ENCODE measurements around the gene USP12.

- TF ChIP-seq CTCF (IDR thresholded peaks at IDR 0.05) = no peak
- TF ChIP-seq POLR2A (IDR thresholded peaks at IDR 0.05) = no peak
Observed at GRCh38 chr13:27026396-27026795, 145.2 kb downstream of the USP12 start.

All from Peyer's patch (tissue), 4 donors.